ENCODE results near the gene PTPRE.

DNA sequence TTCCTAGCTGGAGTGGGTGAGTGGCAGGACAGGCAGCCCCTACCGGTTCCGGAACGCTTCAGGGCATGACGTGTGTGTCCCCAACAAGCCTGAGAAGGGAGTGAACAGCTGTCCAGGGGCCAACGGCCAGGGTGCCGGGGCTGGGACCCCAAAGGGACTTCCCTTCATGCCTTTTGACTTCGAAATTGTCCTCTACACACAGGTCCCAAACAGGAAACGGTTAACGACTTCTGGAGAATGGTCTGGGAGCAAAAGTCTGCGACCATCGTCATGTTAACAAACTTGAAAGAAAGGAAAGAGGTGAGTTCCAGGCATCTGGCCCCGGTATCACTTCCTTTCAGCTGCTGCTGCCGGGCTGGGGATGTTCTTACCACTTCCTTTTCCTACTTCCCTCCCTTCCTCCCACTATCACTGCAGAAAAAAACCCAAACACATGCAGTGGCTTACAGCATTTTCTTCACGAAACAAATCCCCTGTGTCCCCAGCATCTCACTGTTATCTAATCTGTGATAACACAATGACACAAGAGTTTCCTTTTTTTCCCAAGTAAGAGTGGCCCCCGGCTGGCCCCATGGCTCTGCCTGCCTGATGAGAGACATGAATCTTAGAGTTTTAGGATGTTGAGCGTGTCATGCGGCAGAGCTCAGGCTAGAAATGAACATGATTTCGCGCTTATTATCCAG lies 156.1 kb downstream of the PTPRE start:
- TF ChIP-seq GABPA (IDR thresholded peaks at IDR 0.05; ENCODE audit: low read depth) = no peak
- TF ChIP-seq EP300 (IDR thresholded peaks at IDR 0.05; ENCODE audit: borderline replicate concordance in 1 of 2, low read depth in 1 of 2, low read length in 1 of 2) = no peak
- TF ChIP-seq SMC3 (IDR thresholded peaks at IDR 0.05; ENCODE audit: low read depth, low read length) = no peak
